IPS-18c (cell line): ENCODE measurements around the gene SETD5.

Experiments
- H3K4me3 ChIP-seq: 2 replicates; pipeline ENCODE4 v1.7.0; 2013; ENCODE audit warnings: low read depth, mild to moderate bottlenecking, low read length, moderate library complexity; ENCODE audit not compliant: insufficient read depth
- H3K9me3 ChIP-seq: one replicate; pipeline ENCODE4 v1.6.1; 2013; ENCODE audit warnings: mild to moderate bottlenecking, low read length, moderate library complexity; ENCODE audit not compliant: control insufficient read depth, insufficient read depth

Gene SETD5

DNA sequence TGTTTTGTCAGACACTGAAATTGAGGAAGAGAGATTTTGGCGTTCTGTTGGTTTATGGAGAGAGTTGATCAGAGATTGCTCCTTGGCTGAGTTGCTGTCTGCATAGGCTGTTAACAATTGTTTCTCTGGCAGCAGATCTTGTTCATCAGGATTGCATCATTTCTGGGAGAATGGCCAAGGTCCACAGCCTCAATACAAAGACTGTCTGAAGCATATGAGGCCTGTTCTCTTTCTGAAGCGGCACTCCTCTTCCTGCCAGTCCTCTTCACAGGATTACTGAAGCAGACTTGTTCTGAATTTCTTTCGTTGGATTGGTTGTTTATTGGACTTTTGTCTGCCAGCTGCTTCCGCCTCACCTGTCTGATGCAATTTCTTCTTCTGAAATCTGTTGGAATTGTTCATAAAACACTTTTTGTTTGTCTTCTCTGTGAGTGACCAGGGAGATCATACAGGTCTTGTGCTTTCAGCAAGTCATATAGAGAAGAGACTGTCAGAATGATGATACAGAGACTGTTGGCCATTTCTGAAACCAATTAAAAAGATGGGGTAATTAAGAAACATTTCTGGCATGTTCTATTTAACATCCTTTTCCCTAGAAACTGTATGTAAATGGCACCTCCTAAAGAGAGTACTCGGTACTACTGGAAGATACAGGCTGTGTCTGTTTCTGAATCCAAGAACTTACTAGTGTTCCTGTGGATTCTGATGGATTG, 25.5 kb downstream of the SETD5 start:
- Histone ChIP-seq H3K4me3 (no peak overlapping the region), H3K9me3 (no peaks in the 10 kb centered on the region)

DNA sequence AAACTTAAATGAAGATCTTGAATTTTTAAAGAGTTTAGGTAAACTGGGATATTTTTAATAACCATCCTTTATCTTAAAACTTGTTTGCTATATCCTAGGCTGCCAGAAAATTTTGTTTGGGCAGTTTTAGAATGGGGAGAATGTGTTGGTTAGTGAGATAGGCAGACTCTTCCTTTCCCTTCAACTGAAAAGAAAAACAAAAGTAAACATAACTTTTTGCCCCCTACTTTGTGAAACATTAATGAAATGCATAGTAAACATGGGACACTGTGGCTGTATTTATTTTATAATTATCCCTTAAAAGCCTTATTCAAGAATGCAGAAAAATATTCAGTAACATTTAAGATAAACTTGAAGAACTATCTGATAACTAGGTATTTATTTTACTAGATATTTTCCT, 31.0 kb downstream of the SETD5 start:
- Histone ChIP-seq H3K9me3 (no peaks in the 10 kb centered on the region), H3K4me3 (no peak overlapping the region)

DNA sequence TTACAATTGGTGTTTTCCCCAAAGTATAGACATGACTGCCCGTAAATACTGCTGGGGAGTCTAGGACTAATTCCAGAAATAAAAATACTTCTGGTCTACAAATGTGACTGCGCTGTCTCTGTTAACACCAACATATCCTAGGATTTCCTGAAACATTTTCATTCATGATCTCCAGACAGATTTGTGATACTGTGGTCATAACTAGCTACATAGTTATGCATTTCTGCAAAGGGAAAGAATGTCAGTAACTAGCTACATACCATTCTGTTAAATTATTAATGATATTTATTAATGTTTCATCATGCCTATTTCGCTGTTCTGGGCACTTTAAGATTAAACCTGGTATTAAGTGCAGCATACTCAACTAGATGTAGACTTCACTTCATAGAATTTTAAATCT, 33.3 kb downstream of the SETD5 start:
- H3K4me3 ChIP-seq = no peak overlapping the region
- H3K9me3 ChIP-seq = no peaks in the 10 kb centered on the region

DNA sequence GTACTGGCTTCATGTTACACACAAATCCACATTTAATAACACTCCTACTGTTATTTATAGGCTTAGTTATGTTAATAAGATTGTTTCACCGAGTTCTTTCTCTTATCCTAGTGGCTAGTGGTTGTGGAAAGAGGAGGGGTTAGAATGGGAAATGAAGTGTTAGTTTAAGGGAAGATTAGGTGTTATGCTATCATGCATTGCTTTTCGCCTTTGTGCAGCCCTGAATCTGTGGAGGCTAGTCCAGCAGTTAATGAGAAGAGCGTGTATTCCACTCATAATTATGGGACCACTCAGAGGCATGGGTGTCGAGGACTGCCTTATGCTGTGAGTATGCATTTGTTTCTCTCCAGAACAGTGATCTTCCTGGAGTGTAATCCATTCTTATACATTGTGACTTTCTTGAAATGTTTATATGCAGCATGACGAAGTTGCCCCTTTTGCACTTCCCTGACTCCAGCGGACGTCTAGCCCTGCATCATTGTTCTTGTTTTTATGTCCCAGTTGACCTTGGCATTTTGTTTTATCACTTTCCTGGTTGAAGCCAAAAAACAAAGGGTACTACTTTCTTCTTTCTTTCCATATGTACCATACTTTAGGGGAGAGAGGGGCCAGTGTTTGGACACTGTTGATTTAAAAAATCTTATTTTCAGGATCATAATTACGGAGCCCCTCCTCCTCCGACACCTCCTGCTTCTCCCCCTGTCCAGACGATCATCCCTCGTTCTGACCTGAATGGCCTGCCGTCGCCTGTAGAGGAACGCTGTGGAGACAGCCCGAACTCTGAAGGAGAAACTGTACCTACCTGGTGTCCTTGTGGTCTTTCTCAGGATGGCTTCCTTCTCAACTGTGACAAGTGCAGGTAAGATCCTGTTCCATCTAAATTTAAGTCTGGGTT, 36.5 kb downstream of the SETD5 start:
- Histone ChIP-seq H3K9me3 (no peaks in the 10 kb centered on the region), H3K4me3 (no peak overlapping the region)

DNA sequence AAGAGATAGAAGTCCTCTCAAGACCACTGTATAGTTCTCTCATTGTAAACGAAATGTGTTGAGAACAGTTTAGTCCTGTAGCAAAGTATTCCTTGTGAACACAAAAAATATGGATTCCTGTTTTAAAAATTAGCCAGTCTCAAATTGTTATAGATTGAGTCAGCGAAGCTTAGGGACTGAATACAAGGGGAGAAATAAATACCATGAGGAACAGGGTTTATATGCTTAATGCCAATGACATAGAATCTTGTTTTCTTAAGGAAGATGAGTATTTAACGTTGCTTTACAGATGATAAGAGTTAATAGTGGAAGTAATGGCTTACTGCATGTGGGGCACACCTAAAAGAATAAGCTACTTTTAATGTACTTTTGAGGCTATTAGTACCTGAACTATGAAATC, 37.9 kb downstream of the SETD5 start:
- H3K9me3 ChIP-seq = no peaks in the 10 kb centered on the region

DNA sequence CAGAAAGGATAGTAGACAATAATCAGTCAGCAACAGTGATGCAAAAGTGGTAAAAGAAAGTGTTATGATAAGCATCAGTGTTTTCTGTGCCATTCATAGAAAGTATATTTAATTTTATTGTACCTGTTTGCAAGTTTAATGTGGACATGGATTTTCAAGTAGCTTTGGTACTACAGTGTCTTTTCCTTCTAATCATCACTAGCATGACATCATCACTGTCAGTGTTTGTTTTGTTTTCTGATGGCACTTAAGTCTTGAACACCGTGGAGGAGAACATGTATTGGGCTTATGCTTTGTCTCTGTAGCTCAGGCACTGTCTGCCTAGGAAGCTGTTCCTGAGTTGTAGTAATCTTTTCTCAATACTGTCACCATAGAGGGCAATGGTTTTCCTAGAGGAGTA, 41.9 kb downstream of the SETD5 start:
- H3K4me3 ChIP-seq = no peak overlapping the region
- no peaks in the 10 kb centered on the region for H3K9me3 ChIP-seq

More for the DNA sequence above, 37.9 kb downstream of the SETD5 start:
- H3K4me3 ChIP-seq = no peak overlapping the region

DNA sequence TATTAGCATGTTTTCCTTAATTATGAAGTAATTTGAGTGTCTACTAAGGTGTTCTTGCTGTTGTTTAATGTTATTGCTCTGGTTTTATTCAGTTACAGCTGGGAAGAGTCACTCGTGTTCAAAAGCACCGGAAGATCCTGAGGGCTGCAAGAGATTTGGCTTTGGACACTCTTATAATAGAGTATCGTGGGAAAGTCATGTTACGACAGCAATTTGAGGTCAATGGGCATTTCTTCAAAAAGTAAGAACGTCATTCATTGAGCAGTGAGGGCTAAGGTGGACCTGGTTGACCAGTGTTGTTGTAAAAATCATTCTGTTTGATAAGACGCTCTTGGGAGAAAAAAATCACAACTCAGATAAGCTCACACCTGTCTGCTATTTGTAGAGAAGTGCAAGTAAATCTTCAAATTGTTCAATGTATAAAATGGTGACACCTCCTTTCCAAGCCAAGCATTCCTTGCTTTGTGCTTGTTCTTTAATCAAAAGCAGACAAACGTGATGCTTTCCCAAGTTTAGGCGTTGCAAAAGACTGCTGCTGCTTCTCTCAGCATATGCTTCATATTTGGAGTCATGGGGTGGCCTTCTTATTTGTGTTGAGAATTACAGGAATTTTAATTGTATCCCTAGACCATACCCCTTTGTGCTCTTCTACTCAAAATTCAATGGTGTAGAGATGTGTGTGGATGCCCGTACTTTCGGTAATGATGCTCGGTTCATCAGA, 44.2 kb downstream of the SETD5 start:
- Histone ChIP-seq H3K9me3 (no peaks in the 10 kb centered on the region), H3K4me3 (no peak overlapping the region)

DNA sequence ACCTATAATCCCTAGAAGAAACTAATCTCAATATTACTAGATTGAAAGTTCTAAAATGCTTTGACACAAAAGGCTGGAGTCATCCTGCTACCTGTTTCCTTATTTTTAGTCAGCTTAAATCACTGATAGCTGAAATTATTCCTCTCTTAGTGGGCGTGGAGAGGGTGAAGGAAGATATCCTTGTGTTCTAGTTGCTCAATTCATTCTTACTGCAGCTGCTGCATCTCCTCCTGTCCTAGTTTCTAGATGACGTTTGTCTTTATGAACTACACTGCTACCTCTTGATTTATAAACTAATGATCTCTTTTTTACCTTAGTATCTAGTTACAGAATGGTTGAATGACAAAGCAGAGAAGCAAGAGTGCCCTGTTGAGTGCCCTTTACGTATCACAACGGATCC, 50.7 kb downstream of the SETD5 start:
- Histone ChIP-seq H3K4me3 (no peak overlapping the region), H3K9me3 (no peaks in the 10 kb centered on the region)

DNA sequence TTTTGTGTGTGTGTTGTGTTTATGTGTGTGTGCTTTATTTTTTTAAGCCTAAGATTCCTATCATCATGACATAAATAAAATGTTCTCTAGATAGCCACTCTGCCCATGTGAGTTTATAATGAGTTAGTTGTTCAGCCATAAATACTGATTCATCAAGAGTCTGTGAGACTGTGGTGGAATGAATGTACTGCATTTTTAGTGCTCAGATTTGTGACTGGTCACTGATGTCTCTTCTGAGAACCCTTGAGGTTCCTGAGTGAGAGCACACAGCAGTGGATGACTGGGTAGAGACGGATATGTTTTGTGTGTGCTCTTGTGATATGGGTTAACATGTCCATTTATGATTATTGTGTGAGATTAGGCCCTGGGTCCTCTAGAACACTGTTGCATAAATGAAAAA, 51.2 kb downstream of the SETD5 start:
- no peak overlapping the region for H3K4me3 ChIP-seq
- no peaks in the 10 kb centered on the region for H3K9me3 ChIP-seq

DNA sequence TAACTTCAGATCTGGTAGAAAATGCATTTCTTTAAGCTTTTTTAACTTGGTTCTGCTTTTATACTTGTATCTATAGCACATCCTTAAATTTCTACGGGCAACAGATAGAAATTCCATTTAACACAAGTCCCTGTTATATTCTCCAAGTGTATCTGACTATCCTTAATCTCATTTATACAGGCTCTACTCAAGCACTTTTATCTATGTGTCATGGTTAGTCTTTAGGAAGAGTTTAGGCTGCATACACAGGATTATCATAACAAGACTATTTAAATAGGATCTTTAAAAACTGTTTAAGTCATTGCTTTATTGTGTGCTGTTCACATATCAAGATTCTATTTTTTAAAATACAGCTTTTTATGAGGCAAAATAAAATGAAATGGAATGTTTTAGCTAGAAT, 52.7 kb downstream of the SETD5 start:
- no peak overlapping the region for H3K4me3 ChIP-seq
- H3K9me3 ChIP-seq = no peaks in the 10 kb centered on the region

DNA sequence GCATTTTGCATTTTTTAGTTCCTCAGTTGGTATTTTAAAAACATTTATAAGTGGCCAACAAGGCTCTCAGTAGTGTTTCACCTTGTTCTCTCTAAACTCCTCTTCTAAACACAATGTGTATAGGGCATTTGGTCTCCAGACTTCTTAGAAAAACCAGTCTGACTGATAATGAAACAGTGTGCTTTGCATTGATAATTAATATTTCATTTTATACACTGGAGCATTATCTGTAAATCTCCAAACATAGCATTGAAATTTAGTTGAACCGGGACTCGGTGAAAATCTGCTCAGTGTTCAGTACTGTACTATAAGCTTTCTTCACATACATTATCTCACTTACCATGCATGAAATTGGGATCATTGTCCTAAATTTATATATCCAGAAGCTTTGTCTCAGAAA, 53.6 kb downstream of the SETD5 start:
- H3K9me3 ChIP-seq = no peaks in the 10 kb centered on the region
- no peak overlapping the region for H3K4me3 ChIP-seq

DNA sequence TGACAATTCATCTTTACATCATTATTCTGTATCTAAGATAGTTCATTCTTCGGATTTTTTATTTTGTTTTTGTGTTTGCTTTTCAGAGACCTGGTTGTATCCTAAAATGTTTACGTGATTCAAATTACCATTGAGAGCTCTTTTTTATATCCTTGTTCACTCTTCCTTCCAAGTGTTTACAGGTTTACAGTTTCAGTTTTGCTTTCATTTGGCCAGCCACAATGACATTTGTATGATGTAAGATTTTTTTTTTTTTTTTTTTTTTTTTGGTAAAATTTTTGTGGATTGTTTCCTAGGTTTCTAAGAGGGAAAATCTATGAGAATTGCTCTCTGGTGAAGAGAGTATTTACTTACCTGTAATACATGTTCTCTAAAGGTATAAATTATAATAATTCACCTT, 55.0 kb downstream of the SETD5 start:
- Histone ChIP-seq H3K9me3 (no peaks in the 10 kb centered on the region), H3K4me3 (no peak overlapping the region)

DNA sequence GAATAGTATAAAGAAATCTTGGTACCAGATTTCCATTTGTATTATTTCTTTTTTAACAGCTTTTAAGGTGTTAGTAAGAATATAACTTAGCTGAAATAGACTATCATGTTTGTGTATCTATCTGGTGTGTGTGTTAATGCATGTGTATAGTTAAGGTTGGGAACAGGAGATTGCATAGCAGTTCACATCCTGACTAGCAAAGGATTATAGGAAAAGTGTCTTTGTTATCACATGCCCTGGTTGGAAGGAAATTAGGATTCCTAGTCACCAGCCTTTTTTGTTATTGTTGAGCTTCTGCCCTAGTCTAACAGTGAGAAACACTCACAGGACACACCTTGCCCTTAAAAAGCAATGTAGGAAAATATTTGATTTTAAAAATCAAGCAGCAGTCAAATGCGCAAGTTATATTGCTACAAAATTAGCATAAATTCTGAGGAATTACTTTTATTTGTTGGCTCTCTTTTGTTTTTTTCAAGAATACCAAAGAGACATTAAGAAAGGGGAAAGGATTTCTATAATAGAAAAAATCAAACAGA, 58.2 kb downstream of the SETD5 start:
- H3K4me3 ChIP-seq = no peak overlapping the region
- H3K9me3 ChIP-seq = no peaks in the 10 kb centered on the region

DNA sequence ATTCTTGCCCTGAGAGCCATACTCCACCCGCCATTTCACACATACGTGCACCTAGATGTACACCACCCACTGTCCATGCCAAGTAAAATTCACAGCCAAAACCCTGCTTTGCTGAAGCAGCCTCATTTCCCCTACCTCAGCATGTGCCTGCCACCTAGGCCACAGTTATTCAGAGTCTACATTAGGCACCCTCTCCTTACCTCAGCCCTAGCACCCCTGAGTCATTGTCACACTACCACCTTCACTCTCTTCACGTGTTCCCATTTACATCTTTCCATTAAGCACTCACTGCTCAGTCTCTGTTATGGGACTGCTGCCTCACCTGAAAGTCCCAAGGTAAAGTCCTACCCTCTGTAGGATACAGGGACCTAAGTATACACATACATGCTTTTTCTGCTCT, 70.0 kb downstream of the SETD5 start:
- no peak overlapping the region for H3K4me3 ChIP-seq
- H3K9me3 ChIP-seq = no peaks in the 10 kb centered on the region

DNA sequence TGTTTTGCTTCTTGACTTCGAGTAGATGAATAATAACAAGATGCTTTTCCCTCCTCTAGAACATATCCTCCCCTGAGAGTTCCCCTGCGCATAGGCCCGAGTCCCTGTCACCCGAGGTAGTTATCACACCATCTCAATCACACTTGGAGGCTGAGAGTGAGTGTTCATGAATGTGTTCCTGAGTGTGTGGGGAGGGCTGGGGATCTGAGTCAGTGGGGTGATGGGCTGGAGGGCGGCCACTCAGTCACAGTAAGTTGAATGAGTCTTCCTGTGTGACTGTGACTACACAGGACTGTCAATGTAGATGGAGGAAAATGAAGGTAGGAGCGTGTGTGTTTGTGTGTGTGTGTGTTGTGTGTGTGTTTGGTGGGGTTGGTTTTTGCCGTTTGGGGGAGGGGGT, 71.0 kb downstream of the SETD5 start:
- H3K4me3 ChIP-seq = no peak overlapping the region

DNA sequence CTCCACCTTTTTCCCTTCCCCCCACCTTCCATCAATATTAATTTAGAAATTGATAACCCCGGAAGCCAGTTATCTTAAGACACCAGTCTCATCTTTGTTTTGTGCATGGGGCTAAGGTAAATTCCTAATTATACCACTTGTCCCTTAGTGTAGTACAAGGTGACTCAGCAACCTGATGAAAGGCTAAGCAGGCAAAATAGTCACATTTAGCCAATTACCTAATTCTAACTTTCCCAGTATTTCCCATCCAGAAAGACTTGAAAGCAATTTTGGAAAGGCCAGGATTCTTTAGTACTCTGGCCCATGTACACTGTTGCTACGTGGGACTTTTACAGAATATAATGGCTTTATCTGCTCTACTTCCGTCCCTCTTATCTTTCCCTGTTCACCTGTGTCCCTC, 72.6 kb downstream of the SETD5 start:
- no peaks in the 10 kb centered on the region for H3K9me3 ChIP-seq
- H3K4me3 ChIP-seq = no peak overlapping the region

More for the DNA sequence above, 71.0 kb downstream of the SETD5 start:
- no peaks in the 10 kb centered on the region for H3K9me3 ChIP-seq

DNA sequence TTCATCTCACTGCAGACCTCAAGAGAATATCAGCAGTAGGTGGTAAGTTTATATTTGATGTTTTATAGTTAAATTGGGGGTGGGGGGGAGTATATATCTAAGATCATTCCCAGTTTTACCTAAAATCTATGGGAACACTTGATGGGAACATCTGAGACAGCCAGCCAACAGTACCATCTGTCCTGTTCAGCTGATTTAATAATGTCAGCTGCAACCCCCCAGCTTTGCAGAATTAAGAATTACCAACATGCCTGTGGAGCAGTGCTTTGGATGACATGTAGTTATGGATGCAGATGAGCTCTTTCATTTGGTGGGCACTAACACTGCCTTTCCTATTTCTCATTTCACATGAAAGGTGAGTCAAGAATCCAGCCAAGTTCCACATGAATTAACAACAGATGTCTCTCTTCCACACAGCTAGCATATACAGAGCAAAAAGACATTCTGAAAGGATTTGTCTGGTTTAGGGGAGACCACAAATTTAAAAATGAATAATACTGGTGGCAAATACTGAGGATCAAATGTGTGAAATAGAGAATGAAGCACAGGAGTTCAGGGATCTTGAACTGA, 76.2 kb downstream of the SETD5 start:
- no peaks in the 10 kb centered on the region for H3K9me3 ChIP-seq

More for the DNA sequence above, 76.2 kb downstream of the SETD5 start:
- no peak overlapping the region for H3K4me3 ChIP-seq
